GM12801 (cell line): ENCODE results near the gene POLA1.

Experiments
- CTCF ChIP-seq: IDR thresholded peaks from one replicate; pipeline ENCODE4 v1.5.1; 2011; ENCODE audit warnings: control low read depth; ENCODE audit not compliant: insufficient read length; ENCODE audit errors: extremely low read depth

The POLA1 gene

GRCh38 chrX:24928114-24928513 lies 234.4 kb downstream of the POLA1 start:
- no peak for TF ChIP-seq CTCF

GRCh38 chrX:24934279-24934678 lies 240.6 kb downstream of the POLA1 start:
- TF ChIP-seq CTCF, result no peak

- TF ChIP-seq CTCF, result no peak
These were observed 251.3 kb downstream of the POLA1 start for GRCh38 chrX:24945009-24945408.

GRCh38 chrX:24946369-24946768 lies 252.7 kb downstream of the POLA1 start:
- no peak for TF ChIP-seq CTCF

- no peak for TF ChIP-seq CTCF
These were observed 261.0 kb downstream of the POLA1 start for GRCh38 chrX:24954732-24955131.

GRCh38 chrX:24955372-24955930 lies 261.7 kb downstream of the POLA1 start:
- TF ChIP-seq CTCF, result no peak

- TF ChIP-seq CTCF, result no peak
These were observed 263.1 kb downstream of the POLA1 start for GRCh38 chrX:24956828-24957227.
